WTC11 (cell line): Measurements from ENCODE around the gene SHANK1.
A peak's percentile ranks its signal among the peaks of the same experiment; 100 is the strongest.

ENCODE experiments used
- ATF2 ChIP-seq: sonication (generic); formaldehyde crosslinking; IDR thresholded peaks from 2 replicates; pipeline ENCODE4 v1.8.1; 2022; ENCODE audit warnings: low read depth, missing genetic modification reagents, borderline replicate concordance
- CBFB ChIP-seq: sonication (generic); formaldehyde crosslinking; IDR thresholded peaks from 2 replicates; pipeline ENCODE4 v1.8.1; 2022; ENCODE audit warnings: mild to moderate bottlenecking, low read depth, missing genetic modification reagents
- CTCF ChIP-seq: fragments of 200-600 bp; IDR thresholded peaks from 2 replicates; pipeline ENCODE4 v1.8.0; 2022; ENCODE audit warnings: antibody characterized with exemption
- E2F1 ChIP-seq: sonication (generic); formaldehyde crosslinking; IDR thresholded peaks from 2 replicates; pipeline ENCODE4 v1.8.0; 2022; ENCODE audit warnings: mild to moderate bottlenecking, missing genetic modification reagents
- FOXJ3 ChIP-seq: sonication (generic); formaldehyde crosslinking; IDR thresholded peaks from 2 replicates; pipeline ENCODE4 v1.9.0; 2021; ENCODE audit warnings: missing genetic modification reagents, mild to moderate bottlenecking, borderline replicate concordance
- GTF2I ChIP-seq: fragments of 250-450 bp; sonication (Bioruptor Pico); conservative IDR thresholded peaks from 2 replicates; pipeline ENCODE4 v1.4.0; 2021; ENCODE audit warnings: mild to moderate bottlenecking
- HMGXB4 ChIP-seq: sonication (generic); formaldehyde crosslinking; IDR thresholded peaks from 2 replicates; pipeline ENCODE4 v1.8.1; 2023; ENCODE audit warnings: mild to moderate bottlenecking, moderate library complexity, missing genetic modification reagents
- MLX ChIP-seq: sonication (generic); formaldehyde crosslinking; IDR thresholded peaks from 2 replicates; pipeline ENCODE4 v1.8.1; 2023; ENCODE audit warnings: mild to moderate bottlenecking, missing genetic modification reagents, moderate library complexity
- SP1 ChIP-seq: sonication (generic); formaldehyde crosslinking; conservative IDR thresholded peaks from 2 replicates; pipeline ENCODE4 v1.8.1; 2022; ENCODE audit warnings: missing genetic modification reagents
- TCF7 ChIP-seq: sonication (generic); formaldehyde crosslinking; IDR thresholded peaks from 2 replicates; pipeline ENCODE4 v1.8.0; 2022; ENCODE audit warnings: mild to moderate bottlenecking, low read depth, missing genetic modification reagents, moderate library complexity
- TEAD1 ChIP-seq: sonication (generic); formaldehyde crosslinking; IDR thresholded peaks from 2 replicates; pipeline ENCODE4 v1.8.0; 2022; ENCODE audit warnings: mild to moderate bottlenecking, missing genetic modification reagents
- ZNF138 ChIP-seq: sonication (generic); formaldehyde crosslinking; conservative IDR thresholded peaks from 2 replicates; pipeline ENCODE4 v1.8.1; 2022; ENCODE audit warnings: mild to moderate bottlenecking, moderate library complexity, missing genetic modification reagents
- ZNF317 ChIP-seq: sonication (generic); formaldehyde crosslinking; IDR thresholded peaks from 2 replicates; pipeline ENCODE4 v1.8.1; 2023; ENCODE audit warnings: low read depth, mild to moderate bottlenecking, moderate library complexity, missing genetic modification reagents, borderline replicate concordance
- ZNF396 ChIP-seq: fragments of 250-450 bp; sonication (Bioruptor Pico); IDR thresholded peaks from 2 replicates; pipeline ENCODE4 v1.8.0; 2021; ENCODE audit warnings: mild to moderate bottlenecking, moderate library complexity, borderline replicate concordance

GRCh38 chr19:50679177-50680125 is 40.2 kb downstream of the SHANK1 start:
- no peak for TF ChIP-seq CTCF
- peak; percentile 38; the same call in 1 of the 2 replicates for TF ChIP-seq SP1 (CRISPR knock-in tag)
- TF ChIP-seq TEAD1: no peak
- TF ChIP-seq ZNF396 (CRISPR knock-in tag): no peak
- TF ChIP-seq HMGXB4 (CRISPR knock-in tag): no peak
- TF ChIP-seq FOXJ3 (CRISPR knock-in tag): no peak
- TF ChIP-seq TCF7 (CRISPR knock-in tag): 0 out of 2 replicates have a peak, but pooled peaks have one; percentile 53
- no peak for TF ChIP-seq ZNF138 (CRISPR knock-in tag)
- TF ChIP-seq GTF2I (CRISPR knock-in tag): no peak
- TF ChIP-seq MLX (CRISPR knock-in tag): no peak
- TF ChIP-seq E2F1 (CRISPR knock-in tag): no peak
- TF ChIP-seq ATF2 (CRISPR knock-in tag): no peak
- TF ChIP-seq ZNF317 (CRISPR knock-in tag): no peak
- TF ChIP-seq CBFB: no peak
